Dermis microvascular lymphatic vessel endothelial cell (primary cell): ENCODE results near the gene E2F2. TPM values are rescaled to one million over a fixed set of nuclear protein-coding genes. Genes with fewer than 3 reads are reported as not detected.
"Not testable (repeated sequence)": the region's sequence is repeated elsewhere in the genome, so short reads cannot be mapped to it uniquely, and the experiment has no call there.

Experiments used
- DNase-seq, 2 donors: peaks; one replicate each; pipeline versions ENCODE4 v3.0.0 to v3.0.0-alpha.2; 2010; ENCODE audit warnings: low read depth in 2 of 2
- total RNA-seq: library from RNA; depleted of rRNA; stranded (reverse); fragments of >200 nt; gene quantifications from 2 replicates; pipeline ENCODE4 v1.2.1, GENCODE V29; 2014

The E2F2 gene
- total RNA-seq, 1 donor from 2014 or later = 1.9 TPM

- no peak for DNase-seq
Observed at GRCh38 chr1:23546897-23547584, 16.0 kb upstream of the E2F2 start.

DNA sequence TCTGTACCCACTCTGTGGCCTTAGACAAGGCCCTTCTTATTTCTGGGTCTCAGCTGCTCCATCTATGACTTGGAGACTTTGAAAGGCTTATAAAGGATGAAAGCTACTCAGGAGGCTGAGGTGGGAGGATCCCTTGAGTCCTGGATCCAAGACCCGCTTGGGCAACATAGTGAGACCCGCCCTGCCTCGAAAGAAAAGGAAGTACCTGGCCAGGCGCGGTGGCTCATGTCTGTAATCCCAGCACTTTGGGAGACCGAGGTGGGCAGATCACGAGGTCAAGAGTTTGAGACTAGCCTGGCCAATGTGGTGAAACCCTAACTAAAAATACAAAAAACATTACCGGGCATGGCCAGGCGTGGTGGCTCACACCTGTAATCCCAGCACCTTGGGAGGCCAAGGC, 14.8 kb upstream of the E2F2 start:
- no peak for DNase-seq

- peak; percentile 70 to 83 for DNase-seq
Observed at GRCh38 chr1:23544444-23545389, 13.7 kb upstream of the E2F2 start.

GRCh38 chr1:23543707-23544443, 12.8 kb upstream of the E2F2 start:
- DNase-seq = no peak

DNA sequence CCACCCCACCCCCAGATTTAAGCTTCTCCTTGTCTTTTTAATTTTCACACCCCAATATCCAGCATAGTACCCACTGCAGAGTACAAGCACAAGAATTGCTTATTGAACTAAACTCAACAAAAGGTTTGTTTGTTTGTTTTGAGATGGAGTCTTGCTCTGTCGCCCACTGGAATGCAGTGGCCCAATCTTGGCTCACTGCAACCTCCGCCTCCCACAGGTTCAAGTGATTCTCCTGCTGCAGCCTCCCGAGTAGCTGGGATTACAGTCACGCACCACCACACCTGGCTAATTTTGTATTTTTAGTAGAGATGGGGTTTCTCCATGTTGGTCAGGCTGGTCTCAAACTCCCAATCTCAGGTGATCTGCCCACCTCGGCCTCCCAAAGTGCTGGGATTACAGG, 11.9 kb upstream of the E2F2 start:
- not testable (repeated sequence) for DNase-seq

DNA sequence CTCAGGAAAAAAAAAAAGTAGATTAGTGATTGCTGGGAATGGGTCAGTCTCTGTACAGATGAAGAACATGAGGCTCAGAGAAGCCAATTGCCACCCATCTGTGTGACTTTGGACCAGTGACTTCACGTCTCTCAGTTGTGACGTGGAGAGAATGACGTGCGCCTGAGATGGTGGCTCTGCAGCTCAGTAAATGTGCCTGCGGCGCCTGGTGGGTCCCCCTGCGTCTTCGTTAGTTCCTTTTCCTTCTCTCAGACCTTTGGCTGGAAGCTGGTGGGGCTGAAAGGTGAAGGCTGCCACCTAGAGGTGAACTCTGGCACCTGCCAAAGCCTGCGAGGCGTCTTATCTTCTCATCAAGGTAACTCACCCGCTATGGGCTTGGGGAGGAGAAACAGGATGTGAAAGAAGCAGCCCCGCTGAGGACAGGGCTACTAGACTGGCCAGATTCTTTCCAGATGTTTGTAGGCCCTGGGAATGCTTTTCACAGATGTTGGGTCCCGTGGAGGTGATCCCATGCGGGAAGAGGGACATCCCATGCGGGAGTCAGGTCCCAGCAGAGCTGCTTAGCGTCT, 8.7 kb upstream of the E2F2 start:
- peak in 1 of 2 donors; percentile 86 for DNase-seq

DNA sequence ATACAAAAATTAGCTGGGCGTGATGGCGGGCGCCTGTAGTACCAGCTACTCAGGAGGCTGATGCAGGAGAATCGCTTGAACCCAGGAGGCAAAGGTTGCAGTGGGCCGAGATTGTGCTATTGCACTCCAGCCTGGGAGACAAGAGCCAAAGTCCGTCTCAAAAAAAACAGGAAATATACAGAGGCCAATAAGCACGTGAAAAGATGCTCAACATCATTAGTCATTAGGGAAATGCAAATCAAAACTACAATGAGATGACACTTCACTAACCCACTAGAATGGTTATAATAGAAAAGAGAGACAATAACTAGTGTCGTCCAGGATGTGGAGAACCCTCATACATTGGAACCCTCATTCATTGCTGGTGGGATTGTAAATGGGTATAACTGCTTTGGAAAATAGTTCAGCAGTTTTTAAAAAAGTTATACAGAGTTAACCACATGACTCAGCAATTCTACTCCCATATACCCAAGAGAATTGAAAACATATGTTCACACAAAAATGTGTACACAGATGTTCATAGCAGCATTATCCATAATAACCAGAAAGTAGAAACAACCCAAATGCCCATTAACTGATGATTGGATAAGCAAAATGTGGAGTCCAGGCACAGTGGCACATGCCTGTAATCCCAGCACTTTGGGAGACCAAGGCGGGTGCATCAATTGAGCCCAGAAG, 6.4 kb upstream of the E2F2 start:
- DNase-seq = no peak

DNA sequence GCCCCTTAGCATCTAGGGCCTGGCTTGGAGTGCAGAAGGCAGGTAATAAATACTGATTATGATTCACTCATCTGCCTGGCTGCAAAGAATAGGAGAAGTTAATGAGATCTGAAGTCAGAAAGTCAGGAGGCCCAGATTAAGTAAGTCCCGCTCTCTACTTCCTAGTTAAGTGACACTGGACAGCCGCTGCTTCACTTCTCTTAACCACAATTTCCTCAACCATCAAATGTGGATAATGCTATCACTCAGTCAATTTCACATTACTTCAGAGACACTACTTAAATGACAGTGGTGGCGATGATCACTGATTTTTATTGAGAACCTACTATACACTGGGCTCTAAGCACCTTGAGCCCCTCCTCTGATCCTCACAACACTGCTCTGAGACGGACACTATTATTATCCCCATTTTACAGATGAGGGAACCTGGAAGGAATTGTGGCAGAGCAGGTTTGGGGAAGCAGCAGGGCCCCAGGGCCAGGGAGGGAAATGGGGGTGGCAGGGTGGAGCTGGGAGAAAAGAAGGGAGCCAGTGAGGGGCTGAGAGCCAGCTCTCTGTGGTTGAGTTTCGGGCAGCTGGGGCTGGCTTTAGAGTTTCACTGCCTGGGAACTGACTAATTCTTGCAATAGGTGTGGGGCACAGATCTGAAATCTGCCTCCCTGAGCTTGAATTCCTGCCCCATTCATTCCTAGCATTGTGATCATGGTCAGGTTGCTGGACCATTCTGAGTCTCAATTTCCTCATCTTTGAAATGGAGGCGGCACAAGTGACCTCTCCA, 2.4 kb upstream of the E2F2 start:
- DNase-seq = no peak

DNA sequence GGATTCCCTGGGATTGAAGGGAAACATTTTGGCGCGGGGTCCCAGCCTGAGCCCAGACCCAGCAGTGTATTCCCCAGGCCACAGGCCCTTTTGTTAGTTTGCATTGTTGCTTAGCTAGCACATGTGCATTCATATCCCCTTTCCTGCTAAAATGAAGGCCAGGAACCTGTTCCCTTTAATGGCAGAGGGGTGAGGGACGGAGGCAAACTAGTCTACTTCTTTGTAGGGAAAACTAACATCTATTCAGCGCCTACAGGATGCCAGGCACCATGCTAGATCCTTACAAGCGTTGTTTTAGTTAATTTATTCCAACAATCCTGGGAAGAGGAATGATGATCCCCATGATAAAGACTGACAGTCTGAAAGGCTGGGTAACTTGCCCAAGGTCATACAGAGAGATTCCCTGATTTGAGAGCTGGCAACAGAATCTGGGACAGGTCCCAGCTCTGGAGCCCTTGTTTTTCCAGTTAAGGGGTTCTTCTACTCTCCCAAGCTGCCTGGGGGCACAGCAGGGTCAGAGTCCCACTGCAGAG, 595 bp upstream of the E2F2 start:
- DNase-seq = no peak

DNA sequence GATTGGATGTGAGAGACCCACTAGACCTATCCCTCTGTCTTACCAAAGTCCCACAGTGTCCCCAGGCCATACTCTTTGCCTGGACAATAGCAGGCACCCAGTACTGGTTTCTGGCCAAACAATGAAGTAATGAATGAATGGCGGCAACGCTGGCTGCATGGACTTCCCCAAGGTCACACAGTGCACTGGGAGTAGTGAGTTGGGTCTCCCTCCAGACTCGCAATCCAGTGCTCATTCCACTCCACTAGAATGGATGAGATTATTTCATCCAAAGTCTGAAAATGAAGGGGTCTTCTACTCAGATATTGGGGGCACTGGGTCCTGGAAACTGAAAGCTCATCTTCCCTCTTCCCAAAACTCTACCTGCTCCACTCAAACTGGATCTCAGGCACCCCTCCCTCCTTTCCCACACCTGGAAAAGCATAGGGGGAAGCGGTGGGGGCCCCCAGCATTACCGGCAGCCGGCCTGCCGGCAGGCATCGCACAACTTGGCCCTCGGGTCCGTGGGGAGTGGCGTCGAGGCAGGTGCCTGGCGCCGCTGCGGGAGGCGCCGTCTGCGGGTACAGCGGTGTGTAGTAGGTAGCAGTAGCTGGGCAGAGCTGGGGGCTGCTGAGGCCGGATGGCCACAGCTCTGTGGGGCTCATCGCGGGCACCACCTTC, 816 bp downstream of the E2F2 start:
- no peak for DNase-seq

GRCh38 chr1:23529146-23530086, 1.6 kb downstream of the E2F2 start:
- DNase-seq = no peak

DNA sequence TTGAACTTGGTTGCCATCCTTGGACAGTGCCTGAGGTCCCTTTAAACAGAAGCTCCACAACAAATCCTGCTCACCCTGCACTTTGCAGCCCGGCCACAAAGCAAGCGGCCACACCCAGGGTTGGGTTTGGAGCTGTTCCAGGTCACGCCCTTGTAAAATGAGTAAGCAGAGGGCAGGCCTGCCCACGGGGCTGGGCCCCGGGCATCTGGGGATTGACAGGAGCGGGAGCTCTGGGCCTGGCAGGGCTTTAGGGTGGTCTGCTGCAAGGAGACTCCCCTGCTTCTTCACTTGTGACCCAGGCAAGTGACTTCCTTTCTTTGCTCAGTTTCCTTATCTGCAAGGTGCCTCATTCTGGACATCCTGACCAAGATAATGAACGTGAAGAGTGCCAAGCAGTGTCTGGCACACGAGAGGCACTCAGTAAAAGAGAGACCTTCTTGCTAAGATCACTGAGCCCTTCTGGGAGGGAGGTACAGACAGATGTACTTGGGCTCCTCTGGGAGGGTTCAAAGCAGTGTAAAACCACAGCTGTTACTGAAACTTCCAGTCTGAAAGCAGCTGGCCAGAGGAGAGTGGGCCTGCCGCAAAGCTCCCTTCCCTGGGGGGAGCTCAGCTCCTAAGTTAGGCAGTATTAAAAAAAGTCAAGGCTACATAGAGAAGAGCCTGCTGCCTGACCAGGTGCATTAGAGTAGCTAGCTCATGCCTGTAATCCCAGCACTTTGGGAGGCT, 2.6 kb downstream of the E2F2 start:
- DNase-seq = peak; percentile 22 to 63

- DNase-seq = no peak
Observed at GRCh38 chr1:23527900-23528249, 3.2 kb downstream of the E2F2 start.

DNA sequence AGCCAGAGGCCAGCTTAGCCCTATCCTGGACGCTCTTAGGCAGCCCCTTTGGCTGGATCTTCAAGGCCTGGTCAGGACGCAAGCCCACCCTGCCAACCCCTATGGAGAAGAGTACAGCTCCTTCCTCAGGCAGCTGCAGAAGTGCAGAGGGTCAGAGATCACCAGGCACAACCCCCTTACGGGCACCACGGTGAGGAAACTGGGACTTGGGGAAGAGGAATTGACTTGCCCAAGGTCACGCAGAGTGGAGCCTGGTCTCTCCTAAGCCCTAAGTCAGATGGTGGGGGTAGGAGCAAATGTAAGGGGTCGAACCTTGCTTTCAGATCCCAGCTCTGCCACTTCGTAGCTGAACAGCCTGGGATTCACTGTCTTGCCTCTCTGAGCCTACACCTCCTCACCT, 3.7 kb downstream of the E2F2 start:
- no peak for DNase-seq

DNA sequence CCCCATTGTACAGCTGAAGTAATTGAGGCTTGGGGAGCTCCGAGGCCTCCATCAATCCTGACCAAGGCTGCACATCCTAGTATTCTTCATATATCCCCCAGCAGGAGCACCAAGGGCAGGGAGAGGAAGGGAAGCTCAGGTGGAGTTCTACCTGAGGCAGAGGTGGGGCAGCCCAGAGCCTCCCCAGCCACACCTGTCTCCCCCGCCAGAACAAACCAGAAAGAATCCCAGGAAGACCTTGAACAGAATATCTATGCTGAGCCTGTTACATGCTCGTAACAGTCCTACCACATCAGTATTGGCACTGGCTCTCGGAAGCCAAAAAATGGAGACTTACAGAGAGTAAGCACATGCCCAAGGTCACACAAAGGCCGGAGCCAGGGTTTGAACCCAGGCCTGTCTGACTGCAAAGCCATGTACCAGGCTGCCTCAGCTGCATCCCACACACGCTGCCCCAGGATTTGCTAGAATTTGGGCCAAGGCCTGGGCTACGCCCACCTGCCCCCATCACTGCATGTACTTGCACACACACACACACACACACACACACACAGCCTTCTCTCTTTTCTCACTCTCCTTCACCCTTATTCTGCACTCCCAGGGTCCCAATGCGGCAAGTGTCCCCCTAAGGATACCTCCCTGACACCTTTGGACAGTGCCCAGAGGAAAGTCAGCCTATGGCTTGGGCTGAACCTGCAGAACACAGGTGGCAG, 4.5 kb downstream of the E2F2 start:
- DNase-seq = no peak

GRCh38 chr1:23525558-23526250, 5.3 kb downstream of the E2F2 start:
- no peak for DNase-seq
